HG02623 (cell line): ENCODE data around the gene UBE2E2.
"Not testable (repeated sequence)": the region's sequence is repeated elsewhere in the genome, so short reads cannot be mapped to it uniquely, and the experiment has no call there.

Source experiments
- ATAC-seq: cut with Tn5 transposase; IDR thresholded peaks from one replicate; pipeline ENCODE4 v1.9.1; 2021; ENCODE audit warnings: moderate library complexity; ENCODE audit not compliant: unreplicated experiment

Gene UBE2E2

GRCh38 chr3:23202921-23203707 lies at the start of gene UBE2E2:
TSS of gene UBE2E2 (plus strand) at chr3:23203327.
- peak; percentile 62 for ATAC-seq

GRCh38 chr3:23153436-23153835 lies 49.7 kb upstream of the UBE2E2 start:
- ATAC-seq: no peak

DNA sequence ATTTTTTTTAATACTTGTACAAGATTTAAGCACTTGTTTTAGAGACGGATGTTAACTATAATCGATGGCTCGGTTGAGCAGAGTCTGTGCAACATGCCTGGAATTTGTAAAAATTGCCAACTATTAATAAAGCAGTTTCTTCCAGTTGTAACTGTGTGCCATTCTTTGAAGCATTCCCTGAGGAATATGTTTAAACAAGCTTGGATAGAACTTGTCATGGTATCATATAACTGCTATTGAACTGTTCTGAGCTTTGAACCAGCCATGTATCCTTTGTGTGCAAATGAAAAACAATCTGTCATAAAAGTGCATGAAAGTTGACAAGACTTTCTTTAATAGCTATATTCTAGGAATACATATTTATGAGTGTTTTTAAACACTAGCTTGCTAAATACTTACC lies 45.8 kb upstream of the UBE2E2 start:
- no peak for ATAC-seq

GRCh38 chr3:23159929-23160328 lies 43.2 kb upstream of the UBE2E2 start:
- ATAC-seq: no peak

DNA sequence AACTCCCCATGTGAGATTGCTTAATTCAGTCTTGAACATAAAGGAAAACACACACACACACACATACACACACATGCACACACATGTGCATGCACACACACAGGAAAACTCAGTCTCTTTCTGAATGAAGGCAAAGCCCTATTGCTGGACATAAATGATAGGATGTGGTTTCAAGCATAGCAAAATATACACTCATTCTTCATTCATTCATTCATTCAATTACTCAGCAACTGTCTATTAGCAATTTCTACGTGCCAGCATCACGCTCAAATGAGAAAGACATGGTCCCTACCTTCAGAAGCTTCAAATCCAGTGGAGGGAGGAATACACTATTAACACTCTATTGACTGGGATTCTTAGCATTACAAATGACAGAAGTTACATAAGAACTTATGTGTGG lies 41.8 kb upstream of the UBE2E2 start:
- no peak for ATAC-seq

DNA sequence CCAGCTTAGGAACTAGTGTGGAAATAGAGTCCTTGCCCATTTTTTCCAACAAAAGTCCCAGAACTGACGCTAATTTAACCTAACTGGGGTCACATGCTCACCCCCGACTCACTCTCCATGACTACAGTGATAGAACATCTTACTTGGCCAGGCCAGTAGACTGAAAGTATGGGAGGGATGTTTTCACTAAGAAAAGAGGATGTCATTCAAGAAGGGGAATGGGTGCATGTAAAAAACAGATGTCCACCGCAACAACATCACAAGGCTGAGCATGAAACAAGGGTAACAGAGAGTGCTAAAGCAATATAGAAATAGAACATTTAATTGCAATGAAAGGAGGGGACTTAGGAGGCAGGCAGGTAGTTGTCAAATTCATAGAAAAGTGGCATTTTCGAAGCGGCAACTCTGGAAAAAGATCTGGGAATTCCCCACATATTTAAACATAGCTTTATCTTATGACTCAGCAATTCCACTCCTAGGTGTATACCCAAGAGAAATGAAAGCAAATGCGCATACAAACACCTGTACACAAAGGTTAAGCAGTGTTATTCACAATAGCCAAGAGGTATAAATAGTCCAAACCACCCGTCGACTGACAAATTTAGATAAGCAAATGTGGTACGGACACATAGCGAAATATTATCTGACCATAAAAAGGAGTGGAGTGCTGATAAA lies 41.1 kb upstream of the UBE2E2 start:
- peak; percentile 63 for ATAC-seq

- ATAC-seq: peak; percentile 48
These were observed 40.2 kb upstream of the UBE2E2 start for GRCh38 chr3:23162934-23163333.

DNA sequence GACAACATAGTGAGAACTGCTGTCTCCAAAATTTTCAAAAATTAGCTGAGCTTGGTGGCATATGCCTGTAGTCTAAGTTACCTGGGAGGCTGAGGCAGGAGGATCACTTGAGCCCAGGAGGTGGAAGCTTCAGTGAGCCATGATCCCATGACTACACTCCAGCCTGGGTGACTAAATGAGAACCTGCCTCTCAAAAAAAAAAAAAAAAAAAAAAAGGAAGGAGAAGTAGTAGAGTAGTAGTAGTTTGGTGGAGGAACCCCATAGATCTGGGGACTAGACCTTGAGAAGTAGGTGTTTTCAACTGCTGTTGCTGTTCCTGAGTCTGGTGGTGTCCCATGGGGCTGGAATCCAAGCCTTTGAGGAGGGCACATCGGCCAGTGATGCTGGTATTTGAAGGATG lies 38.4 kb upstream of the UBE2E2 start:
- ATAC-seq: no peak

GRCh38 chr3:23165571-23165970 lies 37.6 kb upstream of the UBE2E2 start:
- ATAC-seq: no peak

DNA sequence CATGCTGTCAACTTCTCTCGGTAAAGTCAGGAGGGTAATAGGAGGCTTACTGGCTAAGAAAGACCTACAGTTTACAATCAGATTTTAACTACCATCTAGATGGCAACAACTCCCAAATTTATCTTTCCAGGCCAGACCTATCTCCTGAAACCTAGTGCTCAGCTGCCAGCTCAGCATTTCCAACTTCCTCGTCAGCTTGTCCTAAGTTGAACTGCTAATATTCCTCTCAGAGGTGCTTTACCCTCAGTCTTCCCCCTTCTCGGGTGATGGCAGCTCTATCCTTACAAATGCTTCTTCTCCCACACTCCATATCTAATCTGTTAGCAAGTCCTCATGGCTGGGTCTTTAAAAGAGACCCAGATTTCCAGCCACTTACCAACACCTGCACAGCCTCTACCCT lies 36.9 kb upstream of the UBE2E2 start:
- no peak for ATAC-seq

GRCh38 chr3:23166845-23167244 lies 36.3 kb upstream of the UBE2E2 start:
- ATAC-seq: no peak

GRCh38 chr3:23169551-23169950 lies 33.6 kb upstream of the UBE2E2 start:
- no peak for ATAC-seq

DNA sequence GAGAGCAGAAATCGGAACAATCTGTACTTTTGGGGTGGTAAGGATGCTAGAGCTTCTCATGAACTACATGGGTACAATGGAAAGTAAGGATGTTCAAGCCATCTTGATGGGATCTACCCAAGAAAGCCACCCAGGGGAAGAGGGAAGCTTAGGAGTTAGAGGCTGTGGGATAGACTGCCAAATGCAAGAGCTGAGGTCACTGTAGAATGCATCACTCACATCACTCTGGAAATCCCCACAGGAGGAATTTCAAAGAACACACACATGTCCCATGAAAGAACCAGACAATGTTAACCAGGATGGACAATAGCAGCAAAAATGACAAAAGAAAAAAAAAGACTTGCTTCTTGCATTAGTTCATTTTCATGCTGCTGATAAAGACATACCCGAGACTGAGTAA lies 32.8 kb upstream of the UBE2E2 start:
- ATAC-seq: no peak

GRCh38 chr3:23172059-23172458 lies 31.1 kb upstream of the UBE2E2 start:
- ATAC-seq: no peak

DNA sequence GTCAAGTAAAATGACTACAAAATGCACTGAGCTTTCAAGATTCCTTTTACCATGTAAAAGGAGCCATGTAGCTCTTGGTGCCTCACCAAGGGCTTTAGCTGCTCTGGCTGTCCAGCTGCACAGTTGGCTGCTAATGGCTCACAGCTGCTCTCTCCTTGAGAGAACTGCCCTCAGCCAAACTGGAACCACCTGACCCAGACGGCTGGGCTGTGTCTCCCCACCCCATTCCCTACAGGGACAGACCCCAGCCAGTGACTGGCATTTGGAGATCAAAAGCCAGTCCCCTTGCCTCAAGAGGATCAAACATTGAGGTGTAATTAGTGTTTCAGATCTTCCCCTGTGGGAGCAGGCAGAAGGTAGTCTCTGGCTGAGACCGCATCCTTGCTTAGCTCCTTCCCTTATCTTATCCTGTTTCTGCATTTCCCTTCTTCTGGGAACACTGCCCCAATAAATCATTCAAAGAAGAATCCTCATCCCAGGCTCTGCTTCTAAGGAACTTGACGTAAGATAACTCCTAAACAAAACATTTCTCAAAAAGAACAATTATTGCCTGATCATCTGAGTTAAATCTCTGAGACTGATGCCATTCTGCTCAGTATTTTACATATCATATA lies 28.6 kb upstream of the UBE2E2 start:
- no peak for ATAC-seq

DNA sequence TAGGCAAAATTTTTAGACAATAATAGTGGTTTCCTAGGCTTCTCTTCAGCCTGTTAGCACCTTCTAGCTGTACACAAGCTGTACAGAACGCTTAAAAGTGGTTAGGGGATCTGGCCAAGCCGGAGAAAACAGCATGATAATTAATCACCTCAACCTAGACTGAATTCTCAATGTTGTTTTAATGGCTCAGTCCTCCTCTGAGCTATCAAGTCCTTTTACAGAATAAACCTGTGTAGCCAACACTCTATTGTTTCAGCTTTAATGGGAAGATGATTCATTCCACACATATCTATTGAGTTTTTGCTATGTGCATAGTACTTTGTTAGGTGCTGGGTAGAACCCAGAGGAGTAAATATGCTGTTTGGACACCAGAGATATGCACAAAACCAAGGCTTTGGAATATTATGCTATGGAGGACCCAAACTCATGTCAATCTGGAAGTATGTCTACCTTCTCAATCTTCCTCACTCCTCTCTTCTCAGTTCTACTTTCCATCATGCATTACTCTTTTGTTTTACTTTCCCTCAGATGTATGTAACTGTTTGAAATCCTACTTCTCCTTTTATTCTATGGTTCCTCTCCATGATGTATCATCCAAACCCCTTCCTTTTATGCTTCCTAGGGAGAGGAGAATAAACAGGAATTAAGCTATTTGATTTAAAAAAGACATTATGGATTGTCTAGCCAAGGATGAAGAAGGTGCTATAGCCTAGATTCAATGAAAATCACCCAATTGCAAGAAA lies 27.6 kb upstream of the UBE2E2 start:
- ATAC-seq: no peak

DNA sequence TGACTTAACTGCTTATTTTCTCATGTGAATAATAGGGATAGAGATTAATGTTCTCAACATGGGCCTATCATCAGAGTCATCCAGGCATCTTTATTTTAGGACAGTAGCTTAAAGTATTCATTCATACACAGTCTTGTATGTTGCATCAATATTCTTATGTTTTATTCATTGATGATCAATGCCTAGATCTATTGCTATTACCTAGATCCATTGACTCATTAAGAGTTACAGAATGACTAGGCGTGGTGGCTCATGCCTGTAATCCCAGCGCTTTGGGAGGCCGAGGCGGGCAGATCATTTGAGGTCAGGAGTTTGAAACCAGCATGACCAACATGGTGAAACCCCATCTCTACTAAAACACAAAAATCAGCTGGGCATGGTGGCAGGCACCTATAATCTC lies 26.3 kb upstream of the UBE2E2 start:
- ATAC-seq: not testable (repeated sequence)

DNA sequence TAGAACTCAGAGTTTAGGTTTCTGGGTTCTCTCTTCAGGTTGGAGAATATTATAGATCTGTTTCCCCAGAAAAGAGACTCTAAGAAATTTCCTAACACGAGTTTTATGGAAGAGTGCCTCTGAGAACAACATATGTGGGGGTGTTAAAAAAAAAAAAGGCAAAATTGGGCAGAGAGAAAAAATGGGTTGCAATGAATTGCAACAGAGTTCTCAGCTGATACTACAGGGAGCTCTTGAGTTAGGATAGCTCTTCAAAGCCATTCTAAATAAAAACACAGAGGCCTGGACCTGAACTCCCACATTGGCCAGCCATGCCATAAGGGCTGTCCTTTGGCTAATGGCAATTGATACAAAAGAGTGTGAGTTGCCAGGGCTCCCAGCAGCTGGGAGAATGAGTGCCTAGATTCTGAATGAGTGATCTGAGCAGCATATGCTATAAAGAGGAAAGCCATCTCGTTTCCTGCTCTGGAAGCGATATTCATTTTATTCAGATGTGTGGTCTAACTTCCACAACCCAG lies 20.1 kb upstream of the UBE2E2 start:
- ATAC-seq: no peak

GRCh38 chr3:23183731-23184130 lies 19.4 kb upstream of the UBE2E2 start:
- ATAC-seq: no peak

GRCh38 chr3:23185861-23186260 lies 17.3 kb upstream of the UBE2E2 start:
- no peak for ATAC-seq

DNA sequence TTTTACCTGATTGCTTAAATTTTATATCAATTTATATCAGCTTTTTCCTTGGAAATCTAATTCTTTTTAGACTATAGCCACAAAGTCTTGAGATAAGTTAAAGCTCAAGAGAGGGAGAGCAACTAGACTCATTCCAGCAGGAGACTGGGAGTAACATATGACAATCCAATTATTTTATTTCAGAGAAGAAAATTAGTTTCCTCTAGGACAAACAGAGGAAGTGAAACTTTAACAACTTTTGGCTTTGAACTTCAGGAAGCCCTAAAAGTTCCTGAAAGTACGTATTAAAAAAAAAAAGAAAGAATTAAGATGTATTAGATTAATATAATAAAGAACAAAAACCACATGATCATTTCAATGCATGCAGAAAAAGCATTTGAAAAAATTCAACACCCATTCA lies 13.9 kb upstream of the UBE2E2 start:
- ATAC-seq: no peak
